Neutrophil (primary cell): ENCODE data around the gene RAB3B.

ENCODE experiments used
- H3K27ac ChIP-seq: fragments of 200-600 bp; sonication (generic); 2 replicates; pipeline ENCODE4 v1.5.1; 2016; ENCODE audit warnings: mild to moderate bottlenecking, moderate library complexity
- H3K27me3 ChIP-seq: fragments of 200-600 bp; sonication (generic); 2 replicates; pipeline ENCODE4 v1.6.0; 2016; ENCODE audit warnings: mild to moderate bottlenecking
- H3K36me3 ChIP-seq: fragments of 200-600 bp; sonication (generic); 2 replicates; pipeline ENCODE4 v1.5.1; 2017
- H3K4me1 ChIP-seq, 2 experiments: fragments of 200-600 bp in 1 of 2; sonication (generic) in 1 of 2; 1 replicate in 1 of 2; 2 replicates in 1 of 2; pipeline versions ENCODE4 v1.5.1 to v1.6.1; 2013 to 2016; ENCODE audit warnings: low read depth in 1 of 2, low read length in 1 of 2, mild to moderate bottlenecking in 1 of 2, moderate library complexity in 1 of 2; ENCODE audit not compliant: control insufficient read depth in 1 of 2, insufficient read depth in 1 of 2
- H3K4me3 ChIP-seq, 2 experiments: fragments of 200-600 bp in 1 of 2; sonication (generic) in 1 of 2; 1 replicate in 1 of 2; 2 replicates in 1 of 2; pipeline ENCODE4 v1.5.1; 2013 to 2016; ENCODE audit warnings: low read depth in 1 of 2, low read length in 1 of 2, mild to moderate bottlenecking in 1 of 2, moderate library complexity in 1 of 2
- H3K9me3 ChIP-seq: fragments of 200-600 bp; sonication (generic); 2 replicates; pipeline ENCODE4 v1.5.1; 2016
- CTCF ChIP-seq: fragments of 200-600 bp; sonication (generic); IDR thresholded peaks from 2 replicates; pipeline ENCODE4 v1.5.1; 2016; ENCODE audit warnings: antibody characterized with exemption

RAB3B gene

DNA sequence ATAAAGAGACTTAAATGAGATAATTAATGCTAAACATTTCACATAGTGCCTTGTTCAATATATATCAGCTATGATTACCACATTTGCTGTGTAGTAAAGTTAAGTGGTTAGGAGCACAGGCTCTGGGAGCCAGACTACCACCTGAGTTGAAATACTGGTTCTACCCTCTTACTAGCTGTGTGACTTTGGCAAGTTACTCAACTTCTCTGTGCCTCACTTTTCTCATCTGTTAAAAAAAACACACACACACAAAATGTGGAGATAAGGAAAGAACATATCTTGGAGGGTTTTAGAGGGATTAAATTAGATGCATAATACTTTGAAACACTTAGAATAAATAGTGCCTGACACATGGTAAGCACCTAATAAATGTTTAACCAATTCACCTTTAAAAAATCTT lies 60.2 kb downstream of the RAB3B start:
- H3K27me3 ChIP-seq: peaks cover 27% of the 10 kb centered on the region
- H3K36me3 ChIP-seq: no peaks in the 10 kb centered on the region
- no peak overlapping the region for H3K4me3 ChIP-seq
- TF ChIP-seq CTCF: no peak
- no peak overlapping the region for H3K27ac ChIP-seq
- no peaks in the 10 kb centered on the region for H3K9me3 ChIP-seq
- no peaks in the 10 kb centered on the region for H3K4me1 ChIP-seq

GRCh38 chr1:51928896-51929295 lies 61.6 kb downstream of the RAB3B start:
- no peak for TF ChIP-seq CTCF
- H3K4me1 ChIP-seq: no peaks in the 10 kb centered on the region
- H3K4me3 ChIP-seq: no peak overlapping the region
- H3K27ac ChIP-seq: no peak overlapping the region
- H3K9me3 ChIP-seq: no peaks in the 10 kb centered on the region
- peaks cover 27% of the 10 kb centered on the region for H3K27me3 ChIP-seq
- no peaks in the 10 kb centered on the region for H3K36me3 ChIP-seq

- no peaks in the 10 kb centered on the region for H3K4me1 ChIP-seq
- TF ChIP-seq CTCF: no peak
Measured at GRCh38 chr1:51927029-51927428, 63.5 kb downstream of the RAB3B start.

GRCh38 chr1:51926171-51926812 lies 64.2 kb downstream of the RAB3B start:
- Histone ChIP-seq H3K36me3 (no peaks in the 10 kb centered on the region), H3K27me3 (peaks cover 45% of the 10 kb centered on the region), H3K27ac (no peak overlapping the region), H3K4me3 (no peak overlapping the region), H3K9me3 (no peaks in the 10 kb centered on the region), H3K4me1 (no peaks in the 10 kb centered on the region)
- no peak for TF ChIP-seq CTCF

More at GRCh38 chr1:51927029-51927428, 63.5 kb downstream of the RAB3B start:
- Histone ChIP-seq H3K4me3 (no peak overlapping the region), H3K27me3 (peaks cover 42% of the 10 kb centered on the region), H3K36me3 (no peaks in the 10 kb centered on the region), H3K27ac (no peak overlapping the region), H3K9me3 (no peaks in the 10 kb centered on the region)

GRCh38 chr1:51924455-51924854 lies 66.0 kb downstream of the RAB3B start:
- no peaks in the 10 kb centered on the region for H3K4me1 ChIP-seq
- no peak overlapping the region for H3K4me3 ChIP-seq
- no peak for TF ChIP-seq CTCF
- H3K27me3 ChIP-seq: peaks cover 49% of the 10 kb centered on the region
- no peak overlapping the region for H3K27ac ChIP-seq
- no peaks in the 10 kb centered on the region for H3K9me3 ChIP-seq
- H3K36me3 ChIP-seq: no peaks in the 10 kb centered on the region
